HG03175 (cell line): ENCODE results near the gene FSCN2.
A peak's percentile ranks its signal among the peaks of the same experiment; 100 is the strongest.

Experiments used
- ATAC-seq: cut with Tn5 transposase; IDR thresholded peaks from one replicate; pipeline ENCODE4 v1.9.1; 2021; ENCODE audit warnings: mild to moderate bottlenecking, moderate library complexity; ENCODE audit not compliant: unreplicated experiment

The FSCN2 gene, protein sequence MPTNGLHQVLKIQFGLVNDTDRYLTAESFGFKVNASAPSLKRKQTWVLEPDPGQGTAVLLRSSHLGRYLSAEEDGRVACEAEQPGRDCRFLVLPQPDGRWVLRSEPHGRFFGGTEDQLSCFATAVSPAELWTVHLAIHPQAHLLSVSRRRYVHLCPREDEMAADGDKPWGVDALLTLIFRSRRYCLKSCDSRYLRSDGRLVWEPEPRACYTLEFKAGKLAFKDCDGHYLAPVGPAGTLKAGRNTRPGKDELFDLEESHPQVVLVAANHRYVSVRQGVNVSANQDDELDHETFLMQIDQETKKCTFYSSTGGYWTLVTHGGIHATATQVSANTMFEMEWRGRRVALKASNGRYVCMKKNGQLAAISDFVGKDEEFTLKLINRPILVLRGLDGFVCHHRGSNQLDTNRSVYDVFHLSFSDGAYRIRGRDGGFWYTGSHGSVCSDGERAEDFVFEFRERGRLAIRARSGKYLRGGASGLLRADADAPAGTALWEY

DNA sequence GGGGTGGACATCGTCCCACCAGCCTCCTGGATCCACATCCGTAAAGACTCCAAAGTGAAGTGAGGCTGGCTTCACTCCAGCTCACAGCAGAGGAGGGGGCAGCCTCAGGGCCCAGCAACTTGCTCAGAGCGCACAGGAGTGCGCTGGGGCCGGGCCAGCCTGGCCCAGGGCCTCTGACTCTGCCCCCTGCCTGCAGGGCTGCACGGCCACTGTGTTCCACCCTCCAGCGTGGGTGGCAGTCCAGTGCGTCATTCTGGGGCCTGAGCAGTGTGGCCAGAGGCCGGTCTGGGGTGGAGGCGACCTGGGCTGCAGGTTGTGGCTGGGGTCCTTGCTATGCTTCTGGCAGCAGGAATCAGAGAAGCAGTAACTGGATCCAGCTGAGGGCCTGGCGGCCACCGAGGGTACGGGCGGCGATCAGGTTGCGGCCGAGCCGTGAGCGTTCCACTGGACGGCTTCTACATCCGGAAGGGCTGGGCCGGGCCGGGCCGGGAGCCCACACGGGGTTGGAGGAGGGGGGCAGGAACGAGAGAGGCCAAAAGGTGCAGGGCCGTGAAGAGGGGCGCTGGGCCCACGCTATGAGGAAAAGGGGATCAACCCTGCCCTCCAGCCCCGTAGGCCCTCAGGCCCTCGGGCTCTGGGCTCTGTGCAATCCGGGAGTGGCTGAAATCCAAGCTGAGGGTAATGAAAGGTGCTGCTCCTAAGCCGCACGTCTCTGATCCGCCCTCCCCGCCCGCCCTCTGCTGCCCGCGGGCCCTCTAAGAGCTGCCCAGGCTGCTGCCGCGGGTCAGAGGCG, at the start of gene FSCN2:
TSS of gene FSCN2 (plus strand) at position 787 of the 793 bp plus-strand sequence. CDS start 155 bp downstream, outside the sequence.
- no peak for ATAC-seq

DNA sequence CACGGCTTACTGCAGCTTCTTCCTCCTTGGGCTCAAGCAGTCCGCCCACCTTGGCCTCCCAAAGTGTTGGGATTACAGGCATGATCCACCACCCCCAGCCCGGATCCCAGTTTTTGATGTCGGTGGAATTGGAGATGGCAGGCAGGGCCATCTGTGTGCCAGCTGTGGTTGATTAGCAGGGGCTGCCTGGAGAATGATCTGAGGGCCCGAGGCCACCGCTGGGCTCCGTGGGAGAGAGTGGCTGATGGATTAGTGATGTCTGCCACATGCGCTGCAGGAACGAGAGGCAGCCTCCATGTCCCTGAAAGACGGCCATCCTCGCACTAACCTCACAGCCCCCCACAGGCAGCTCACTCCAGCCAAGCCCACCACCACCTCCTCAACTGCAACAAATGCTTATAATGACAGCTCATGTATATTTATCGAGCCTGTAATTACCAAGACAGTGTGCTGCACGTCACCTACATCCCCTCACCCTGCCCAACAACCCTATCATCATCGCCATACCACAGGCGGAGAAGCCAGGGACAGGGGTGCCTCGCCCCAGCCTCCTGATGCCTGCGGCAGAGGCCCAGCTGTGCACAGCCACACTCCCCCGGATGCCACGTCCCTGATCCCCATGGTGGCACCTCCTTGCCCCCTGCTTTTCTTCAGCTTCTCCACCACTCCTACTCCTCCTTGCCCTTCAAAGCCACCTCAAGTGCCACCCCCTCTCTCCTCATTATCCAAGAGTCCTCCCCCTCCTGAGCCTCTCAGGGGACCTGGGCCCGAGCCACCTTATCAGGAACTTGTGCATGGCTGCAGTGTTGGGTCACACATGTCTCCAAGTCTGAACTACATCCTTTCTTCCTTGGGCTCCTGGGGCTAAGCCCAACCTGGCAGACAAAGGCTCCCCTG, 48.8 kb upstream of the FSCN2 start:
- no peak for ATAC-seq

DNA sequence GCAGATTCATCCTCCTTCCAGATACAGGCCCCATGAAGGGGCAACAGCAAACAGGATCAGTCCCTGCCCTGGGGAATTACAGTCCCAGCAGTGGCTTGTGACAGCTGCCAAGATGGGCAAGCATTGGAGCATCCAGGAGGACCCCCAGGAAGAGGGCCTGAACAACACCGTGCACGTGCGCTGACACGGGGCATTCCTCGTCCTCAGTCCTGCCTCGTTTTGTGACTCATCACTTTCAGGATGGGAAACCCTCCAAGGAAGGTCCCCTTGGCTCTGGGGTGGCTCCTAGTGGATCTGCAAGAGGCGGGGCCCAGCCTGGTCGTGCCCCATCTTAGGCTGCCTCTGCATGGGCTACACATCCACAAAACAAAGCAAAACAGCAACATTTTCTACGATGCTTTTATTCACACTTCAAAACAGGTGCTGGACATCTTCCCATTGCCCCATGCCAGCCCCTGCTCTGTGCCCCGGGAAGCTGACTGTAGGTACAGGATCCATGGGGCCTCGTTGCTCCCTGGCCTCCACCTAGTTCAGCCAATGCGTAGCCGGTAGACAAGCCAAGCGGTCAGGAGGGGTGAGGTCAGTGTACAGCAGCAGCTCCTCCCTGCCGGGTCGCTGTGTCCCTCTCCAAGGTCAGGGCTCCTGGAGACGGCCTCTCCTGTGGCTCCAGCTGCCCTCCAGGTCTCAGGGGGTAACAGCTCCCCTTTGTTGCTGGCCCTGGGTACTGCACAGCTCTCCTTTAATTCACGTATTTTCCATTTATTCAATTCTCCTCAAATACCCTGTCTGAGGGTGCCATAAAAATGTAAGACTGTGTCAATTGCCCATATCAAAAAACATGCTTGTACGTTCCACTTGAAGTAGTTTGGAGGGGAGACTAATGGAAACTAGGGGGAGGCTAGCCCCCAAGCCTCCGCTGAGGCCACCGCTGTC, 47.8 kb upstream of the FSCN2 start:
- ATAC-seq = no peak

DNA sequence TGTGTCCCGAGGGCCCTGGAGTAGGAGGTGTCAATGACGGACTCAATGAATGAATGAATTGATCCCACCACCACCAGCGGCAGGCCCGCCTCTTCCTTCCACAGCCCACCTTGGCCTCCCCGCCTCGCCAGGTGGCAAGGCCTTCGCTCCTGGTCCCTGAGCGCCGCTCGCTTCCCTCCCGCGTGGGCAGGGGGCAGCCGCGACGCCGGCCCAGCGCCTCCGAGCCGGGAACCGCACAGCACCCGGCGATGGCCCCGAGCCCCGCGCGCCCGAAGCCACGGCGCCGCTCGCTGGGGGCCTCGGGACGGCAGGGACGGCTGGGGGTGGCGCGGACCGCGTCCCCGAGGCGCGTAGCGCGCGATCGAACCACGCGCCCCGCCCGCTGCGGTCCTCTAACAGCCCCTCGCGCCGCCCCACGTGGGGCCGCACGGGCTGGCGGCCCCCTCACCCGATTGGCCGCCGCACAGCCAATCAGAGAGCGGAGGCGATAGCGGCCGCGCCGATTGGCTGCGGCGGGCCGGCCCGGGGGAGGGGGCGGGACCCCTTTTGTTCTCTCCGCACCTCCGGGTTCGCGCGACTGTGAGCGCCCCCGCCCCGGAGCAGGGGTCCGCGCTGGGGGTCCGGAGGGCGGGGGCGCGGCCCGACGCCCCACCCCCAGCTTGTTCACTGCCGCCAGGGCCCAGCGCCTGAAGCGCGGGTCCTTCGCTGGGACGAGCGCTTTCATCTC, 46.9 kb upstream of the FSCN2 start:
- ATAC-seq = no peak

DNA sequence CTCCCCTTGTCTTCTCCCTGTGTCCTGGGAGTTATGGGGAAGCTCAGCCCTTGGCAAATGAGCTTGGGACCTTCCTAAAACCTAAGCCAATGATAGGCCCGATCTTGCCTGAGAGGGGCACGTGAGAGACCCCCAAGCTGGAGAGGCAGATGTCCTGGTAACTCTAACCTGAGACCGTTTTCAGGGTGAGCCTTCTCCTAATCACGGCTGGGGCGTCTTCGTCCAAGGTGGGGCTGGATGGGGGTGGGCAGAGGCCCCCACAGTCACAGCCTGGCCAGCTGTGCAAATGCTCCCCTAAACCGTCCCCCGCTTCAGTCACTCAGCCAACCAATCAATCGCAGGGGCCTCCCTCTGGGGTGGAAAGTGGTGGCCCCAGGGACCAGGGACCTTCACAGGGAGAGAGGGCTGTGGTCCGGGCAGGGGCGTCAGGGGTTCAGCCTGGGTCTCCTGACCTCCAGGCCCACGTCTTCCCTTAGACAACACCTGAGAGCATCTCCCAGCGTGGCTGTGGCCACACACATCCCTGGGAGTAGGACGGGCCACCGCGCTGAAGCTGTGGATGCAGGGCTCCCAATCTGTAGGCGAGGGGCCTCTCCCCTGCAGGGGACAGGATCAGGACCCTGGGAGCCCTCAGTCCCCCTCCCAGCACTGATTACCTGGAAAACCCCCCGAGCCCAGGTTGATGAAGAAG, 46.2 kb upstream of the FSCN2 start:
- ATAC-seq = no peak

DNA sequence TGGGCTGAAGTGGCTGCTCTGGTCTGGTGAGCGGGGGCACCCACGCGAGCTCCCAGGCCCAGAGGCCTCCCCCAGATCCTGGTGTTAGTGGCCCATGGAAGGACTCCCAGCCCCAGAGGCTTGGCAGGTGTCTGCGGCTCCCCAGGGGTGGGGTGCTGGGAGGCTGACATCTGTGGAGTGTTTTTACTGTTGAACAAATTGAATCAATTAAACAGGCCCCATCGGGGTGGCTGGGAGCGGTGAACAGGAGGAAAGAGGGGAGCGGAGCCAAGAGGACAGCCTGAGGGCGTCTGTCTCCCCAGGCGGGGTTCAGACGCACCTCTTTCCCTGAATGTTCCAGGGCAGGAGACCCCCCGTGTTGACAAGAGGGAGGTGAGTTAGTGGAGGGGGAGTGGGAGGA, 45.5 kb upstream of the FSCN2 start:
- no peak for ATAC-seq

DNA sequence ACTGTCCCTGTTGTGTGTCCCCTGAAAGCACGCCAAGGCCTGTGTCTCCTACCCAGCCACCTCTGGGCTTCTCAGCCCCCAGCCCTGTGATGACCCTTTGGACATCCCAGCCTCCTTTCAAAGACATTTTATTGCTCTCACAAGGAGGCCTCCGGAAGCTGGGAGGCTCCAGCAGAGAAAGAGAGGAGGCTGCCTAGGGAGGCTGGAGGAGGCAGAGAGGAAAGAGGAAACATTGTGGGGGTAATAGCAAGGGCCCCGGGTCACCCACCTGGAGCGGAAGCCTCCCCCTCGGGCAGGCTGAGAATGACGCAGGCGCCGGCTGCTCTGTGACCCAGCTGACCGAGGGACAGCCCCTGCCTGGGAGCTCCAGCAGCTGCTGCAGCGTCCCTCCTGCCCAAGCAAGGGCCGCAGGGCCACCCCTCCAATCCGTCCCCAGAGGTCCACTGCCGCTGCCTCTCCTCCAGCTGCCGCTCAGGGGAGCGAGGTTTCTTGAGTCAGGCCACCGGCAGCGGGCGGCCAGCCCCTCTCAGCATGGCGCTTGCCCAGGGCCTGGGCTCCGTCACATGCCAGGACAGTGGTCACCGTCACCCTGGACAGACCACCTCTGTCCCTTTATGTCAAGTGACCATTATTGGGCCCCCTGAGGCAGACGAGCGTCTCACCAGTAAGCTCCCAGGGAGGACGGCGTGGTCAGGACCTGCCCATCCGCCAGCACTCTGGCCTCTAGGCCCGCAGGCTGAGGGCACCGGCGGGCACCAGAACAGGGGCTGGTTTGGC, 44.9 kb upstream of the FSCN2 start:
- ATAC-seq = no peak

DNA sequence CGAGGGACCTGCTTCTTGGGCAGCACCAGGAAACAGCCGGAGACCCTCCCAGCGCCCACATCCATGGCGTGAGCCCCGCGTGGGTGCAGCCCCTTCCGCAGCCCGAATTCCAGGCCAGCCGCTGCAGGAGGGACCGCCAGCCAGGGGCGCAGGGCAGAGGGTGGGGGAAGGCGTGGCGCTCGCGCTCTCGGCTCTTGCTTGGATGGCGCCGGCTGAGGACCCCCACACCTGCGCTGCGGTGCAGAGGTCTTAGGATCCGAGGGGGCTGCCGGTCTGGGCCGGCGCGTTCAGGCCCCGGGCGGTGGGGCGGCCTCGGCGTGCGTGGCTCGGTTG, 44.3 kb upstream of the FSCN2 start:
- ATAC-seq = peak; percentile 11

DNA sequence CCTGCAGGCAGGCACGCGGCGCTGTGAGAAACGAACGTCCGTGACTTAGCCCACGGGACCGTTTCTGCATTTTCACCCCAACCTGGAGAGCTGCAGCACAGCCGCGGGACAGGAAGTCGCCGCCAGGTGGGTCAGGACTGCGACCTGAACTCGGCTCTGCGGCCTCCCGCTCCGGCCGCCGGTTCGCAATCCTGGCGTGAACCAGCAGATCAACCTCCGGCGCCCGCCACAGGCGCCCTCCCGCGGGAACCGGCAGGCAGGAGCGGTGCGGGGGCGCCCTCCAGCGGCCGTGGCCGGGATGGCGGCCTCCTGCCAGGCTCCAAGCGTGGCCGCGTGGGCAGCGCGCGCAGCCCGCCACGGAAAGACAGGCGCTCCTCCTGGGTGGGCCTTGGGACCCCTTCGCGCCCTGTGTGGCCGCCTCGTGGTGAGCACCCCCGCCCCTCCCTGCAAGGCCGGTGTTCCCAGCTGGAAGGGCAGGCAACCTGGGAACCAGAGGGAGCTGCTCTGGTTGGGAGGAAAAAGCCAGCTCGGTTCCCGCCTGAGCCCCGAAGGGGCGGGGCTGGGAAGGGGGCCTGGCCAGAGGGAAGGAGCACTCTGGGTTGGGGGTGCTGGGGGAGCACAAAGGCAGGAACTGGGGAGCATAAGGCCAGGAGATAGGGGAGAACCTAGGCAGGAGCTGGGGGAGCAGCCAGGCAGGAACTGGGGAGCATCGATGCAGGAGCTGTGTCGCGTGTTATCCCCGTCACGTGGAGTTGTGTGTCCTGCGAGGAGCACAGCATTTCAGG, 43.8 kb upstream of the FSCN2 start:
- ATAC-seq = peak; percentile 75

DNA sequence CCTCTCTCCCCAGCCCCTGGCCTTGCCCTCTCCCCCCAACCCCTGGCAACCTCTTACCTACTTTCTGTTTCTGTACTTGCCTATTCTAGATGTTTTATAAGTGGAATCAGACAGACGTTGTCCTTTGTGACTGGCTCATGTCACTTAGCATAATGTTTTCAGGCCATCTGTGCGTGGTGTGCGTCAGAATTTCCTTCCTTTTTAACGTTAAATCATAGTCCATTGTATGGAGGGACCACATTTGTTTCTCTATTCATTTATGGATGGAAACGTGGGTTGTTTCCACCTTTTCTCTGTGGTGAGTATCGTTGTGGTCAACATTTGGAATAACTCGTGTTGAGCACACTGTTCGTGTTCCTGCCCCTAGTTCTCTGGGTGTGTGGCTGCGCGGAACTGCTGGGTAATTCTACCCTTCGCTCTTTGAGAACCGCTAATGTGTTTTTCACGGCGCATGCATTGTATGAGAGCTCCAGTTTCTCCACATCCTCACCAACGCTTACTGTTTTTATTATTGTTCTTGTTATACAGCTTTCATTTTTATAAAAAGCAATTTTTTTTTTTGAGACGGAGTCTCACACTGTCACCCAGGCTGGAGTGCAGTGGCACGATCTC, 41.9 kb upstream of the FSCN2 start:
- no peak for ATAC-seq

DNA sequence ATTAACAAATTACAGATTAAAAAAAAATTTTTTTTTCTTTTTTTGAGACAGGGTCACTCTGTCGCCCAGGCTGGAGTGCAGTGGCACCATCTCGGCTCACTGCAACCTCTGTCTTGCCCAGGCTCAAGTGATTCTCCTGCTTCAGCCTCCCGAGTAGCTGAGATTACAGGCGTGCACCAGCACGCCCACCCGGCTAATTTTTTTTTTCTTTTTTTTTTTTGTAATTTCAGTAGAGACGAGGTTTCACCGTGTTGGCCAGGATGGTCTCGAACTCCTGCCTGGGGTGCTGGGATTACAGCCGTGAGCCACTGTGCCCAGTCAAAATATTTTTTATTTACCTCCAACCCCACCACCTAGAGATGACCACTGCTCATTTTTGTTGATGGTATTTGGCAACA, 41.1 kb upstream of the FSCN2 start:
- ATAC-seq = no peak

DNA sequence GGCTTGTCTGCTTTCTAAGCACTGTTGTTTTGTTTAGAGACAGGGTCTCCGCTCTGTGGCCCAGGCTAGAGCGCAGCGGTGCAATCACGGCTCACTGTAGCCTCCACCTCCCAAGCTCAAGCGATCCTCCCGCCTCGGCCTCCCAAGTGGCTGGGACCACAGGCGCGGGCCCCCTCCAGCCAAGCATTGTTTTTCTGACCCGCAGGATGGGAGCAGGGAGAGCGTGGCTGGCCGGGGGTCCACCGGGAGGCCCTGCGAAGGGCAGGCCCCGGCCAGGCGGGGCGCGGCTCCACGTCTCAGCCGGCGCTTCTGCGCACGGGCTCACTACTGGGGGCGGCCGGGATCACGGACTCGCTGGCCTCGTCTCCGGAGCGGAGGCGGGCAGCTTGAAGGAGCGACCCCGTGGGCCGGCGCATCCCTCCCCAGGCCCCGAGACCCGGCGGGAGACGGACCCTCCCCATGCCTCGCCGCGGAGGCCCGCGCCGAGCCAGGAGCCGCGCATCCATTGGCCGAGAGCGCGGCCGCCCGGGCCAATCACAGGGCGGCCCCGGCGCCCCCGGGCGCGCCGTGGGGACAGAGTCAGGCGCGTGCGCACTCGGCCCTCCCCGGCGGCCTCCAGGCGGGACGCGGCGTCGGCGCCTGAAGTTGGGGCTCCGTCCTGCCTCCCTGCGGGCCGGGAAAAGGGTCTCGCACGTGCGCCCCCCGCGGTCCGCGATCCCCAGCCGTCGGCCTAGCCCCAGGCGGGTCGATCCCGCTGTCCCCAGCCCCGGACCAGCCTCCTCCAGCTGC, 40.5 kb upstream of the FSCN2 start:
- no peak for ATAC-seq

DNA sequence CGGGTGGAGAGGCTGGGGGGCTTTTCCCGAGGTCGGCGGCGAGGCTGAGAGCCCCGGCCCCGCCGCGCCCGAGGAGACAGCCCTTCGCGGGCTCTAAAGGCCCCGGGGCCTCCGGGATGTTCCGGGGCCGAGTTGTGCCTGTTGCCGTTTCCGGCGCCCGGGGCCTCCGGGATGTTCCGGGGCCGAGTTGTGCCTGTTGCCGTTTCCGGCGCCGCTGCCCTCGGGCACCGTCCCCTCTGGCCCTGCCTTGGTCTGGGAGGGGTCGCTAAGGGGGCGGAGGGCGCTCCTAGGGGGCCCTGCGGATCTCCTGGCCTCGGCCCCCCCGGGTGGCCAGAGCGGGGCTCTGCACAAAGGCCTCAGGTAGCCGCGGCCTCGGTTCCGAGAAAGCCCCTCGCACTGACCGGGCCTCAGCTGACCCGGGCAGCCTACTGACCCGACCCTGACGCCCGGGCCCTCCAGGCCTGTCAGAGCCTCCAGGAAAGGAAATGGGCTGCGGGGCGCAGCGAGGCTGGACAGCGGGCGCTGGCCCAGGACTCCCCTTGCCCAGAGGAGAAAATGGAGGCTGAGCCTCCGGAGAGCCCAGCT, 39.8 kb upstream of the FSCN2 start:
- ATAC-seq = no peak

DNA sequence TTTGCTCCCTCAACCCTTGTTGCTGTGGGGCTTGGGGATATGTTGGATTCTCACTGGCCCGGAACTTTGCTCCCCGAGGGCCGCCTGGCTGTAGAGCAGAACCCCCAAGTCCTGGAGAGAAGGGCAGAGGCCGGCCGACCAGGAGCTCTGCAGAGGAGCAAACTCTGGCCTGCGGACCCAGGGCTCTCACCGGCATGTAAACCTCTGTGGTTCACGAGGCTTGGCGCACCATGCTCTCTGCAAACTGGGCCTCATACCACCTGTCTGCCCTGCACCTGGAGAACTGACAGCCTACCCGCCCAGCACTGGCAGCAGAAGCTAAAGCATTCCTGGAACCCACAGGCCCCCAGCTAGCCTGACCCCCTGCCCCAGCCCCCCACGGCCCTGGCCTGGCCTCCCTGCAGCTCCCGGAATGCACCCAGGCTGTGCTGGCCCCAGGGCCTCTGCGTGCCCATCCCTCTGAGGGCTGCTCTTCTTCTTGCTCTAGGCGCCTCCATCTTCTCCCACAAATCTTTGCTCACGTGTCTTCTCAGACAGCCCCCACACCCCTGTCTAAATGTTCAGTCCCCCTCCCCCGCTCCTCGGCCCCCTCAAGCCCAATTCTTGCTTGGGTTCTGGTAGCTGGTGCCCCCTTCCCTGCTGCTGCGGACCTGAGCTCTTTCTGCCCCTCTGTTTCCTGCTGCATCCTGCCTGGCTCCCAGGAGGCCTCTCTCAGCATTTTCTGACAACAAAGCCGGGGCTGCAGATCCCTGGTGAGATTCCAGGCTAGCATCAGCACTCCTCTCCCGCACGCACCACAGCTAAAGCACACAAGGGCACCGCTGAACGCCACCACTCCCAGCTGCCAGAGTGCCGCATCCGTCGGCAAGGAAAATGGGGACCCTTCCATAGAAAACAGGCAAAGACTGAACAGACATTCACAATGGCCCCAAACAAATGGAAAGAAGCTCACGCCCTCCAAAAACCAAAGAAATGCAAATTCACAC, 38.9 kb upstream of the FSCN2 start:
- no peak for ATAC-seq
